ENCODE measurements around the gene SMAD5.

DNA sequence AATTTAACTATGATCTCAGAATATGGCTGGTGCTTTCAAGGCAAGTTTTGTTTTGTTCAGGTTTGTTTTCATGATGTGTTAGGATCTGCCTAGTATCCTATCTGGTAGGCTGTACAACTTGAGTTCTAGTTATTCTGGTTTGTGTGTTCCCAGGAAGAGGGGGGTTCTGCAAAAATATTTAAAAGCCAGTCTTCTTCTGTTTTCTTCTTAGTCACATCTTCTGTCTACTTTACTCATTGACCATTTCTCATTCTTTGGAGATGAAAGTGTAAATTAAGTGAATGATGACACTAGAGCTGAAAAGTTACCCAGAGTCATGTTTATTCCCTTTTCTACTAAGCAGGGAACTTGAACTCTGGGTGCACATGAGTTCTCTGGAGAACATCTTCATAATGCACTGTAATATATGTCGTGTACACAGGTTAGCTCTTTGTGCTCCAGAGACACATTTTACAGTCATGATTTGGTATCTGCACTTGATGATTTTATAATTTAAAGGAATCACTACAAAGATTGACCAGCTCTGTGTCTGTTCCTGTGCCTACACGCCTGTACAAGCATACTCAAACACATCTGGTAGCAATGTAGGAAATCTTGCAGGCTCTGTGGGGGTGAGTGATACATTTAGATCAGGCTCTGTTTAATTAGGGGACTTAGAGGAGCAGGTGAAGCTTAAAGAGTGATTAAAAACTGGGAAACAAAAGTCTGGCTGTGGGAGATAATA lies 5.0 kb downstream of the SMAD5 start:
- TF ChIP-seq POLR2A (IDR thresholded peaks at IDR 0.05), result no peak
- TF ChIP-seq, protein P1, sequence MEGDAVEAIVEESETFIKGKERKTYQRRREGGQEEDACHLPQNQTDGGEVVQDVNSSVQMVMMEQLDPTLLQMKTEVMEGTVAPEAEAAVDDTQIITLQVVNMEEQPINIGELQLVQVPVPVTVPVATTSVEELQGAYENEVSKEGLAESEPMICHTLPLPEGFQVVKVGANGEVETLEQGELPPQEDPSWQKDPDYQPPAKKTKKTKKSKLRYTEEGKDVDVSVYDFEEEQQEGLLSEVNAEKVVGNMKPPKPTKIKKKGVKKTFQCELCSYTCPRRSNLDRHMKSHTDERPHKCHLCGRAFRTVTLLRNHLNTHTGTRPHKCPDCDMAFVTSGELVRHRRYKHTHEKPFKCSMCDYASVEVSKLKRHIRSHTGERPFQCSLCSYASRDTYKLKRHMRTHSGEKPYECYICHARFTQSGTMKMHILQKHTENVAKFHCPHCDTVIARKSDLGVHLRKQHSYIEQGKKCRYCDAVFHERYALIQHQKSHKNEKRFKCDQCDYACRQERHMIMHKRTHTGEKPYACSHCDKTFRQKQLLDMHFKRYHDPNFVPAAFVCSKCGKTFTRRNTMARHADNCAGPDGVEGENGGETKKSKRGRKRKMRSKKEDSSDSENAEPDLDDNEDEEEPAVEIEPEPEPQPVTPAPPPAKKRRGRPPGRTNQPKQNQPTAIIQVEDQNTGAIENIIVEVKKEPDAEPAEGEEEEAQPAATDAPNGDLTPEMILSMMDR (IDR thresholded peaks at IDR 0.05), result no peak
